H9 (cell line): ENCODE results near the gene SNX25. TPM values are rescaled to one million over a fixed set of nuclear protein-coding genes. Genes with fewer than 3 reads are reported as not detected.
A peak's percentile ranks its signal among the peaks of the same experiment; 100 is the strongest.

Experiments used
- DNase-seq: peaks from one replicate; pipeline ENCODE4 v3.0.0-alpha.2; 2017
- H2AFZ ChIP-seq: one replicate; pipeline ENCODE4 v1.6.1; 2013; ENCODE audit warnings: mild to moderate bottlenecking, low read length, control low read depth, moderate library complexity
- H2AK5ac ChIP-seq: 2 replicates; pipeline ENCODE4 v1.6.1; 2013; ENCODE audit warnings: low read length, control low read depth, mixed read lengths; ENCODE audit not compliant: insufficient read length
- H2BK120ac ChIP-seq: one replicate; pipeline ENCODE4 v1.6.1; 2013; ENCODE audit warnings: low read depth, mild to moderate bottlenecking, low read length, control low read depth, inconsistent platforms; ENCODE audit not compliant: poor library complexity, severe bottlenecking
- H2BK12ac ChIP-seq: 2 replicates; pipeline ENCODE4 v1.6.1; 2013; ENCODE audit warnings: low read length, control low read depth, mixed read lengths, low read depth; ENCODE audit not compliant: insufficient read length
- H2BK15ac ChIP-seq: 2 replicates; pipeline ENCODE4 v1.6.1; 2013; ENCODE audit warnings: low read depth, low read length, control low read depth
- H2BK20ac ChIP-seq: one replicate; pipeline ENCODE4 v1.6.1; 2013; ENCODE audit warnings: low read depth, mild to moderate bottlenecking, low read length, control low read depth, inconsistent platforms; ENCODE audit not compliant: poor library complexity, severe bottlenecking
- H2BK5ac ChIP-seq: 2 replicates; pipeline ENCODE4 v1.6.1; 2013; ENCODE audit warnings: low read length, control low read depth, mixed read lengths; ENCODE audit not compliant: insufficient read length
- H3K14ac ChIP-seq: 2 replicates; pipeline ENCODE4 v1.6.1; 2013; ENCODE audit warnings: low read length, control low read depth; ENCODE audit not compliant: insufficient read depth
- H3K18ac ChIP-seq: 2 replicates; pipeline ENCODE4 v1.6.1; 2013; ENCODE audit warnings: low read depth, mild to moderate bottlenecking, mixed read lengths, low read length, control low read depth; ENCODE audit not compliant: insufficient read length
- H3K23ac ChIP-seq: 2 replicates; pipeline ENCODE4 v1.6.1; 2013; ENCODE audit warnings: low read length, control low read depth, mixed read lengths, low read depth; ENCODE audit not compliant: insufficient read length
- H3K23me2 ChIP-seq: 2 replicates; pipeline ENCODE4 v1.6.1; 2013; ENCODE audit warnings: low read depth, mild to moderate bottlenecking, mixed read lengths, low read length, control low read depth; ENCODE audit not compliant: insufficient read length, poor library complexity, severe bottlenecking
- H3K27ac ChIP-seq: 2 replicates; pipeline ENCODE4 v1.5.1; 2013; ENCODE audit warnings: low read length, control low read depth, mixed read lengths, low read depth; ENCODE audit not compliant: insufficient read length
- H3K27me3 ChIP-seq: 2 replicates; pipeline ENCODE4 v1.6.1; 2013; ENCODE audit warnings: low read length, control low read depth, inconsistent platforms; ENCODE audit not compliant: insufficient read depth
- H3K4ac ChIP-seq: 2 replicates; pipeline ENCODE4 v1.6.1; 2013; ENCODE audit warnings: low read depth, mild to moderate bottlenecking, control low read depth, inconsistent platforms, low read length, moderate library complexity
- H3K4me1 ChIP-seq: 2 replicates; pipeline ENCODE4 v1.6.1; 2013; ENCODE audit warnings: low read length, control low read depth, inconsistent platforms; ENCODE audit not compliant: insufficient read depth
- H3K4me2 ChIP-seq: 2 replicates; pipeline ENCODE4 v1.6.1; 2013; ENCODE audit warnings: low read length, control low read depth, mixed read lengths; ENCODE audit not compliant: insufficient read length, insufficient read depth
- H3K56ac ChIP-seq: 2 replicates; pipeline ENCODE4 v1.6.1; 2013; ENCODE audit warnings: low read depth, mild to moderate bottlenecking, mixed read lengths, low read length, control low read depth; ENCODE audit not compliant: insufficient read length
- H3K79me1 ChIP-seq: 2 replicates; pipeline ENCODE4 v1.6.1; 2013; ENCODE audit warnings: low read depth, mild to moderate bottlenecking, moderate library complexity, low read length, control low read depth, inconsistent platforms; ENCODE audit not compliant: insufficient read depth, poor library complexity, severe bottlenecking
- H3K79me2 ChIP-seq: 2 replicates; pipeline ENCODE4 v1.6.1; 2013; ENCODE audit warnings: low read length, control low read depth, inconsistent platforms; ENCODE audit not compliant: insufficient read depth
- H3K9ac ChIP-seq: 2 replicates; pipeline ENCODE4 v1.6.1; 2013; ENCODE audit warnings: low read length, control low read depth, mixed read lengths; ENCODE audit not compliant: insufficient read length; ENCODE audit errors: extremely low read depth
- H3K9me3 ChIP-seq: one replicate; pipeline ENCODE4 v1.6.1; 2013; ENCODE audit warnings: low read depth, low read length, inconsistent platforms; ENCODE audit not compliant: control insufficient read depth
- H3T11ph ChIP-seq: one replicate; pipeline ENCODE4 v1.6.1; 2013; ENCODE audit warnings: mild to moderate bottlenecking, low read length, control low read depth, inconsistent platforms
- H4K20me1 ChIP-seq: one replicate; pipeline ENCODE4 v1.6.1; 2013; ENCODE audit not compliant: control insufficient read depth, insufficient read length, insufficient read depth
- H4K5ac ChIP-seq: 2 replicates; pipeline ENCODE4 v1.6.1; 2013; ENCODE audit warnings: low read depth, mild to moderate bottlenecking, mixed read lengths, low read length, control low read depth; ENCODE audit not compliant: insufficient read length
- H4K8ac ChIP-seq: replicated peaks from 2 replicates; pipeline ENCODE4 v1.6.1; 2013; ENCODE audit warnings: low read length, control low read depth, mixed read lengths, low read depth; ENCODE audit not compliant: insufficient read length
- H4K91ac ChIP-seq: 2 replicates; pipeline ENCODE4 v1.6.1; 2013; ENCODE audit warnings: low read depth, mild to moderate bottlenecking, moderate library complexity, mixed read lengths, low read length, control low read depth; ENCODE audit not compliant: insufficient read length
- H3K27ac Mint-ChIP-seq, 3 experiments: 2 replicates in 2 of 3; 3 replicates in 1 of 3; pipeline ENCODE4 v1.8.0; 2020 to 2021; ENCODE audit warnings: mixed read lengths in 3 of 3, mild to moderate bottlenecking in 1 of 3, moderate library complexity in 1 of 3
- H3K27me3 Mint-ChIP-seq: 2 replicates; pipeline ENCODE4 v1.8.0; 2021; ENCODE audit warnings: low read depth, mild to moderate bottlenecking, moderate library complexity, mixed read lengths
- H3K36me3 Mint-ChIP-seq, 3 experiments: 2 replicates in 2 of 3; 3 replicates in 1 of 3; pipeline ENCODE4 v1.8.0; 2020 to 2021; ENCODE audit warnings: low read depth in 3 of 3, mixed read lengths in 3 of 3; ENCODE audit not compliant: insufficient read depth in 1 of 3
- H3K4me1 Mint-ChIP-seq, 2 experiments: 2 replicates each; pipeline ENCODE4 v1.8.0; 2020; ENCODE audit warnings: mixed read lengths in 2 of 2
- H3K4me3 Mint-ChIP-seq, 2 experiments: 2 replicates in 1 of 2; 3 replicates in 1 of 2; pipeline ENCODE4 v1.8.0; 2020 to 2021; ENCODE audit warnings: mild to moderate bottlenecking in 2 of 2, mixed read lengths in 2 of 2, moderate library complexity in 1 of 2
- H3K9me3 Mint-ChIP-seq, 2 experiments: 2 replicates in 1 of 2; 3 replicates in 1 of 2; pipeline ENCODE4 v1.8.0; 2020; ENCODE audit warnings: mild to moderate bottlenecking in 2 of 2, mixed read lengths in 2 of 2, moderate library complexity in 1 of 2
- WGBS: extraction: QIAGEN DNeasy Blood & Tissue Kit; methylation state at CpG from one replicate; pipeline ENCODE4 v1.1.7; 2013; ENCODE audit warnings: missing lambda C conversion rate, low lambda C conversion rate, mixed read lengths; ENCODE audit not compliant: insufficient read length; ENCODE audit errors: extremely low coverage; 5-methylcytosine and 5-hydroxymethylcytosine counted together
- total RNA-seq: library from RNA; stranded (reverse); gene quantifications from 2 replicates; pipeline ENCODE4 v1.2.1, GENCODE V29; 2021
- TF ChIP-seq, protein P1 (sequence below): fragments of 200-600 bp; sonication (generic); conservative IDR thresholded peaks from 3 replicates; pipeline ENCODE4 v1.8.0; 2021; ENCODE audit warnings: antibody characterized with exemption, mild to moderate bottlenecking

The SNX25 gene
- total RNA-seq, 1 experiment from 2014 or later = 28.2 TPM

DNA sequence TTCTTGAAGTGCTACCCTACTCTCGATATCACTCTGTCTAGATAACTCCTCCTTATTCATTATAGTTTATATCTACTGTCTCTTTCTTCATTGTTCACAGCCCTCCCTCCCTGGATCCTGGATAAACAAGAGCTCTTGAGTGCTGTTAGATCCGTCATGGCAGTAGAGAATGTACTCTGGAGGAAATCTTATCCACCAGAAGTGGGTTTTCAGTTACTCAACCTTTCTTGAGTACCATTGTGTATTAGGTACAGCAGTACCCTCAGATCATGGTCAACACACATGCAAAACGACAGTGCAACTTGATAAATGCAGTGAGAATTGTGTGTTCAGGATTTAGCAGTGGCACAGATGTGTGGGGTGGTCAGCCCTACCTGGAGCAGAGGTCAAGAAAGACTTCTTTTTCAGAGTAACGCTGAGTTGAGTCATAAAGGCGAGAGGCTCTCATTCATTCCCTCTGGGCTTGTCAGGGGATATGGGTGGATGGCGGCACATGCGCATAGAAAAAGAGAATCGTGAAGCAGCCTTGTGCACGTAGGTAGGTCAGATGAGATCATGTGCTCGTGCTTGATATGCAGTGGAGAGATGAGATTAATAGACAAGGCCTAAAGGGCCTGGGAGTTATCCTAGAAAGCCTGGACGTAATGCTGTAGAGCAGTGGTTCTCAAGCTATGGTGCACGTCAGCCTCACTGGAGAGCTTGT lies 89.5 kb downstream of the SNX25 start:
- Histone ChIP-seq H2BK20ac (no peak overlapping the region), H2AK5ac (no peak overlapping the region), H3K27ac (no peak overlapping the region), H2BK12ac (no peak overlapping the region), H3K27me3 (no peaks in the 10 kb centered on the region), H3K23ac (no peak overlapping the region), H3K4me2 (no peak overlapping the region), H3K4ac (no peak overlapping the region), H3K9ac (no peak overlapping the region), H3K79me1 (no peaks in the 10 kb centered on the region), H3K9me3 (no peaks in the 10 kb centered on the region), H2BK15ac (no peak overlapping the region), H3K56ac (no peak overlapping the region), H3K79me2 (no peaks in the 10 kb centered on the region), H2AFZ (no peak overlapping the region), H4K20me1 (no peaks in the 10 kb centered on the region), H3K4me1 (no peaks in the 10 kb centered on the region), H3K18ac (no peak overlapping the region), H3K23me2 (no peaks in the 10 kb centered on the region), H2BK120ac (no peak overlapping the region), H4K91ac (no peak overlapping the region), H3T11ph (no peak overlapping the region), H4K5ac (no peak overlapping the region), H4K8ac (no peak overlapping the region), H2BK5ac (no peak overlapping the region), H3K14ac (no peak overlapping the region)
- H3K27ac Mint-ChIP-seq = peak overlapping the region in 1 of 3 experiments; percentile 36; a peak in 4 of 7 replicates
- peaks cover 0 to 32% (median 30%) of the 10 kb centered on the region in 3 experiments; a peak in 6 of 7 replicates for H3K36me3 Mint-ChIP-seq
- H3K9me3 Mint-ChIP-seq = no peaks in the 10 kb centered on the region
- no CpG with 5 or more reads among the region's 12 CpGs for WGBS
- TF ChIP-seq, protein P1, sequence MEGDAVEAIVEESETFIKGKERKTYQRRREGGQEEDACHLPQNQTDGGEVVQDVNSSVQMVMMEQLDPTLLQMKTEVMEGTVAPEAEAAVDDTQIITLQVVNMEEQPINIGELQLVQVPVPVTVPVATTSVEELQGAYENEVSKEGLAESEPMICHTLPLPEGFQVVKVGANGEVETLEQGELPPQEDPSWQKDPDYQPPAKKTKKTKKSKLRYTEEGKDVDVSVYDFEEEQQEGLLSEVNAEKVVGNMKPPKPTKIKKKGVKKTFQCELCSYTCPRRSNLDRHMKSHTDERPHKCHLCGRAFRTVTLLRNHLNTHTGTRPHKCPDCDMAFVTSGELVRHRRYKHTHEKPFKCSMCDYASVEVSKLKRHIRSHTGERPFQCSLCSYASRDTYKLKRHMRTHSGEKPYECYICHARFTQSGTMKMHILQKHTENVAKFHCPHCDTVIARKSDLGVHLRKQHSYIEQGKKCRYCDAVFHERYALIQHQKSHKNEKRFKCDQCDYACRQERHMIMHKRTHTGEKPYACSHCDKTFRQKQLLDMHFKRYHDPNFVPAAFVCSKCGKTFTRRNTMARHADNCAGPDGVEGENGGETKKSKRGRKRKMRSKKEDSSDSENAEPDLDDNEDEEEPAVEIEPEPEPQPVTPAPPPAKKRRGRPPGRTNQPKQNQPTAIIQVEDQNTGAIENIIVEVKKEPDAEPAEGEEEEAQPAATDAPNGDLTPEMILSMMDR = no peak
- no peak for DNase-seq
- H3K27me3 Mint-ChIP-seq = no peaks in the 10 kb centered on the region
- H3K4me1 Mint-ChIP-seq = peaks cover 27 to 32% of the 10 kb centered on the region in 2 experiments
- no peak overlapping the region for H3K4me3 Mint-ChIP-seq
